Measurements from ENCODE around the gene SGSM2. TPM values are rescaled to one million over a fixed set of nuclear protein-coding genes. Genes with fewer than 3 reads are reported as not detected.

SGSM2 gene
- total and polyA plus RNA-seq, 2 donors: 37.6 to 61.1 TPM

- WGBS: 89% methylated on average over 11 of the region's 11 CpGs
- no peak overlapping the region for H3K4me3 ChIP-seq (ENCODE audit: low read depth, low read length)
- no peak for DNase-seq (ENCODE audit: extremely low spot score)
- H3K36me3 ChIP-seq (ENCODE audit: insufficient read depth): peaks cover 1% of the 10 kb centered on the region
- H3K27ac ChIP-seq (ENCODE audit: low read depth): no peak overlapping the region
- H3K4me1 ChIP-seq (ENCODE audit: insufficient read depth): no peaks in the 10 kb centered on the region
These were observed 41.6 kb downstream of the SGSM2 start for GRCh38 chr17:2378905-2379304.

DNA sequence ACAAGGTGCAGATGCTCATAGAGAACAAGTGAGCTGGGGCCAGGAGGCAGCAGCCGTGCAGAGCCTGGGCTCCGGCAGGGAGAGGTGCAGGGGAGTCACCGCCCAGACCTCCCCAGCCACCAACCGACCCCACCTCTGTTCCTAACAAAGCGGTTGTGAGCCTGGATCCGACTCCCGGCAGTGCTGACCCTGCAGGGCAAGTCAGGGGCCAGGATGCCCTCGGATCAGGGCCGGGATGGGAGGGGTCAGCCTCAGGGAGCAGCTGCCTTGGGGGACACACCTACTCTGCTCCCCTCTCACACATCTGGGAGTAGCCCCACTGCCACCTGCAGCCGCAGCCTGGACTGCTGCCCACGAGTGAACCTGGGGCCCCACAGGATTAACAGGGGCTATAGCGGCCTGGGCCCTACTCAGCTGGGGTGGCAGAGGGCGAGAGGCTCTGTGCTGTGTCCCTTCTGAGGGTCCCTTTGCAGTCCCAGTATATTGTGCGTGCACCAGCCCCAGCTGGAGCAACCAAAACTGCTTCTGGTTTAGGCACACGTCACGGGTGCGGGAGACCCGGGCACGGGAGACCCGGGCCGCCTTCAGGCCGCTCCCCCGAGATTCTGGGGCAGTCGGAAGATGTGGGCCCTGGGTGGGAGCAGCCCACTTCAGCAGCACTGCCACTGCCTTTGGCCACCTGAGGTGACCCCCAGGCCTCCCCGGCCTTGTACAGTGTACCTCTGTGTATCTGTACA is 42.4 kb downstream of the SGSM2 start:
- 86% methylated on average over 25 of the region's 25 CpGs for WGBS
- Histone ChIP-seq H3K4me3 (ENCODE audit: low read depth, low read length) (no peak overlapping the region), H3K4me1 (ENCODE audit: insufficient read depth) (no peaks in the 10 kb centered on the region), H3K36me3 (ENCODE audit: insufficient read depth) (peaks cover 1% of the 10 kb centered on the region), H3K27ac (ENCODE audit: low read depth) (no peak overlapping the region)
- DNase-seq (ENCODE audit: extremely low spot score): no peak

DNA sequence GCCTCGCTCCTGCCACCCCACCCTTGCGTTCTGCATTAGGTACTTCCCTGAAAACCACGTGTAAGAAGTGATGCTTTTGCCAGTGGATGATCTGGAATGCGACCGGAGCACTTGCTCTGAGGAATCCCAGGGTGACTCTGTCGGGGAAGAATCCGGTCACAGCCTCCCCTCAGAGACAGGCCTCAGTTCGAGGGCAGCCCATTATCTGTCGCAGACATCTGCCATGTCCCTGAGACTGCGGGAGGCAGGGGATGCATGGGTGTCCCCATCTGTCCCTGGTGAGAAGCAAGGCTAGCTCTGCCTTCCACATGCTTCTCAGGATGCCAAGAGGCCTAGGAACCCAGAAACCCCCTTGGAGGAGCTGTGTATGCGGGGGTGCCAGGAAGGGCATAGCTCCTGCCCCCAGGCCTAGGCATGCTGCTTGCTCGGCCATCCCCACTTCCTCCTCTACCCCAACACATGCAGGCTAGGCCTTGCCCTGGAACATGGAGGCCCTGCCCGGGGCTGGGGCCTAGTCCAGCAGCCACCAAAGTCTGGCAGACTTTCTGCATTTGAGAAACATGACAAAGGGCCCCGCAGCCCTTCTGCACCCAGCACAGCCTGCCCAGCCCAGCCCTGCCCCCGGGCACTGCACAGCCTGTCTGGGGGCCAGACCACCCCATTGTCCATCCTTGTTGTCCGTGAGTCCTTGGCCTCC is 43.1 kb downstream of the SGSM2 start:
- Histone ChIP-seq H3K4me3 (ENCODE audit: low read depth, low read length) (no peak overlapping the region), H3K4me1 (ENCODE audit: insufficient read depth) (no peaks in the 10 kb centered on the region), H3K27ac (ENCODE audit: low read depth) (no peak overlapping the region), H3K36me3 (ENCODE audit: insufficient read depth) (peaks cover 1% of the 10 kb centered on the region)
- DNase-seq (ENCODE audit: extremely low spot score): no peak
- 77% methylated on average over 16 of the region's 16 CpGs for WGBS

DNA sequence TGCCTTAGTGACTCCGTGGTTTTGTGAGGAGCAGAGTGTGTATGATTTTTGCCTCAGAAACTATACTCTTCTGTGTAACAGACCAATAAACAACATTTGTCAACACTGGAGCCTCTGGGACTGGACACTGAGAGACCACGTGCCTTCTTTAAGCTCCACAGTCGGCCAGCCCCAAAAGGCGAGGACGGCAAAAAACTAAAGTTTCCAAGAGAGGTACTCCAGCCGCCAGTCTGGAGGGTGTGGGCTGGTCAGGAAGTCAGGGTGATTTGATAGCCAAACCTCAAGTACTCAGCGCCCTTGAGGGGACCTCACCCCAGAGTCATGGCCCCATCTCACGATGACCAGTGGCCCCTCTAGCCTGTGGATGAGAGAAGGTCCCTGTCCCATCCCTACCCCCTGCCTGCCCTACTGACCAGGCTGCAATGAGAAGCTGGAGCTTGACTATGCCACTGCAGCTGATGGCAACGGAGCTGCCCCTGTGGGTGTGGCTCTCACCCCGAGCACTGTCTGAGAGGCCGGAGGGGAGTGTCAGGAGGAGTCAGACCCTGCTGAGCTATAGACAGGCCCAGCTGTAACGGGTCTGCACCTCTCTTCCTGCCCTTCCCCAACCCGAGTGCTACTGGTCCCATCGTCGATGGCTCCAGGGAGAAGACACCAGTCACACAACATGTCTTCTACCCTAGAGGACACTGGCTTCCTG is 43.8 kb downstream of the SGSM2 start:
- no peaks in the 10 kb centered on the region for H3K4me1 ChIP-seq (ENCODE audit: insufficient read depth)
- WGBS: 70% methylated on average over 15 of the region's 15 CpGs
- H3K27ac ChIP-seq (ENCODE audit: low read depth): no peak overlapping the region
- H3K36me3 ChIP-seq (ENCODE audit: insufficient read depth): peaks cover 1% of the 10 kb centered on the region
- H3K4me3 ChIP-seq (ENCODE audit: low read depth, low read length): no peak overlapping the region
- DNase-seq (ENCODE audit: extremely low spot score): no peak

- Histone ChIP-seq H3K36me3 (ENCODE audit: insufficient read depth) (peaks cover 2% of the 10 kb centered on the region), H3K4me1 (ENCODE audit: insufficient read depth) (no peaks in the 10 kb centered on the region), H3K4me3 (ENCODE audit: low read depth, low read length) (no peak overlapping the region), H3K27ac (ENCODE audit: low read depth) (no peak overlapping the region)
- no peak for DNase-seq (ENCODE audit: extremely low spot score)
- WGBS: 54% methylated on average over 11 of the region's 11 CpGs
These were observed 46.4 kb downstream of the SGSM2 start for GRCh38 chr17:2383628-2384167.

DNA sequence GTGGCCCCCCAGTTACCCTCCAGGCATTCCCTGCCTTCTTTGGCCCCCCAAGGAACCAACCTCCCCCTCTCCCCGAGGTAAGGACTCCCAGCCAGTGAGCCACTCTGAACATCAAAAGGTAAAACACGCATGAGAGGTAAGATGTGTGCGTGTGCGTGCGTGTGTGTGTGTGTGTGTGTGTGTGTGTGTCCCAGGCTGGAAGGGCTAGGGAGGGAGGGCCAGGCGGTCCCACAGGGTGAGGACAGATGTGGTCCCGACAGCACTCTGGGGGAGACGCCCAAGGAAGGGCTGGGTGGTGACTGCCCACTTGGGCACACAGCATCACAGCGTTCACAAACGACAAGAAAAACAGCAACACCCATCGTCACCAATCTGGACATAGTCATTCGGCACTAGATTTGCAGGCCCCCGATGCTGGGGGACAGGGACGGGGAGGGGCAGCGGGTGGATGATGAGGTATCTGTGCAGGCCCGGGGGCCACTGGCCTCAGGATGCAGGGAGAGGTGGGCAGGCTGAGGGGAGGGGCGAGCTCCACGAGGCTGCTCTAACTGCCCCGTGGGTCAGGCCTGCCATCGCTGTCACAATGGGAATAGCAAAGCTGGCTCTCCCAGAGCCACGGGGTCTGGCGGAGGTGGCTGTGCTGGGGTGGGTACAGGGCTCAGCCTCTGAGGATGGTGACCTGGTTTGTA is 47.3 kb downstream of the SGSM2 start:
- no peaks in the 10 kb centered on the region for H3K4me1 ChIP-seq (ENCODE audit: insufficient read depth)
- DNase-seq (ENCODE audit: extremely low spot score): no peak
- no peak overlapping the region for H3K27ac ChIP-seq (ENCODE audit: low read depth)
- 62% methylated on average over 22 of the region's 22 CpGs for WGBS
- H3K4me3 ChIP-seq (ENCODE audit: low read depth, low read length): no peak overlapping the region
- H3K36me3 ChIP-seq (ENCODE audit: insufficient read depth): peaks cover 2% of the 10 kb centered on the region

DNA sequence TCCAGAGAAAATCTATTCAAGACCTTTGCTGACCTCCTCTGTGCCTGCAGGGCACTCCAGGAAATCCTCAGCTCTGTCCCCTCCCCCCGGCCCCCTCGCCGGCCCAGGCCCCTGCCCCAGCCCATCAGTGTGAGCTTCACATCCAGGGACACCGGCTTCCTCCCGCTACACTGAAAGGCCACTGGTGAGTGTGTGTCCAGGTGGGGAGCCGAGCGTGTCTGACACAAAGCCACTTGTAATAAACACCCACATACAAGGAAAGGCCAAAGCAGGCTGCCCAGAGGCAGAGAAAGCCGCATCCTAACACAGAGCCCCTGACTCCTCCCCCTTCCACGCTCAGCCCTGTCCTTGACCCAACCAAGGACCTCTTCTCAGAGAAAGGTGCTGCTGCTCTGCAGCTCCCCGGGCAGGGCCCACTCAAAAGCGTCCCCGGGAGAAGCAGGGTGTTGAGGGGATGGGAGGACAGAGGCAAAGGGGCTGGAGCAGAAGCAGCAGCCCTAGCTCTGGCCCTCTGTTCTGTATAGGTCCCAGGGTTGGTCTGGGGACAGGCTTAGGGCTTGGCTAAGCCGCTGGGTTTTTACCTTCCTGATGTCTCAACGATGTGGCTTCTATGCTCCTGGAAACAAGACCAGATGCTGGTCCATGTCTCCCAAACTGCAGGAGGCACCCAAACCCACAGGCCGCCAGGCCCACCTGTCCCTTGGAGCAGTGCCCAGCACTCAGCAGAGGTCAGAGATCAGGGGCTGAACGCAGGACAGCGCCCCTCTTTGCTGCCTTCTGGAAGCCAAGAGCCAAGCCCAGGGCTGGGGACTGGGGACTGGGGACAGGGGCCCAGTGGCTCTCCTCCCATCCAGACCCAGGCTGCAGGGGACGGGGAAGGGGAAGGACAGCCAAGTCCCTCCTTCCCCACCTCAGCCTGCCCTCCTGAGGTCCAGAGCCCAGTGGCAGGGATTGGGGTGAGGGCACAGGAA is 48.2 kb downstream of the SGSM2 start:
- H3K4me1 ChIP-seq (ENCODE audit: insufficient read depth): no peaks in the 10 kb centered on the region
- DNase-seq (ENCODE audit: extremely low spot score): no peak
- no peak overlapping the region for H3K27ac ChIP-seq (ENCODE audit: low read depth)

DNA sequence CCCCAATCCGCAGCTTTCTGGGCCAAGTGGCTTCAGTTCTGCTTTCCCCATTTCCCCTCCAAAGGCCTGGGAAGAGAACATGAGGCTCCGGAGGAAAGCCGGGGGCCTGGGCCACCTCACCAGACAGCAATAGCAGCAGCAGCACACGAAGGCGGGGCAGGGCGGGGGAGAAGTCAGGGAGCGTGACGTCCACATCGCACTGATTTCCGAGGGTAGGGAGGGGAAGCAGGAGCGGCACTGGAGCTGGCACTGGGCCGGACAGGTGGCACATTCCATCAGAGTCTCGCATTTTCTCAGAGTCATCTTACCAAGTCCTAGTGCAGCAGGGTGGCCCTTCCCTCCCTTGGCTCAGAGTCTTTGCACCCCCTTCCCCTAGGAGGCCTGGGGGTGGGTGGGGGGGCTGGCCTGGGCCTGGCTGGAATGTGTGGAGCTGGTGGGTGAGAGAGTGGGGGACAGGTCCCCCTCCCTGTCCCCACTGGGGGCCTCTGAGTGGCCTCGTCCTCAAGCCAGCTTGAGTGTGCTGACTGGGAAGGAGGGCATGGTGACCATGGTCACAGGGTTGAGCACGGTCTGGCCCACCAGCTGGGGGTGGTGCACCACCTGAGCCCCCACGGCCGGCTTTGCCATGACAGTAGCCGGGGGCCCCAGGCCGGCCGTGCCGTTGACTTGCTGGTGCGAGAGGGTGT is 49.2 kb downstream of the SGSM2 start:
- no peaks in the 10 kb centered on the region for H3K4me1 ChIP-seq (ENCODE audit: insufficient read depth)
- H3K27ac ChIP-seq (ENCODE audit: low read depth): no peak overlapping the region
- H3K36me3 ChIP-seq (ENCODE audit: insufficient read depth): peaks cover 2% of the 10 kb centered on the region
- no peak overlapping the region for H3K4me3 ChIP-seq (ENCODE audit: low read depth, low read length)
- WGBS: 83% methylated on average over 22 of the region's 22 CpGs
- DNase-seq (ENCODE audit: extremely low spot score): no peak

More for the DNA sequence above, 48.2 kb downstream of the SGSM2 start:
- 69% methylated on average over 18 of the region's 18 CpGs for WGBS
- peaks cover 2% of the 10 kb centered on the region for H3K36me3 ChIP-seq (ENCODE audit: insufficient read depth)
- H3K4me3 ChIP-seq (ENCODE audit: low read depth, low read length): no peak overlapping the region

- H3K4me1 ChIP-seq (ENCODE audit: insufficient read depth): no peaks in the 10 kb centered on the region
- WGBS: 92% methylated on average over 41 of the region's 41 CpGs
These were observed 50.1 kb downstream of the SGSM2 start for GRCh38 chr17:2387086-2388019.

GRCh38 chr17:2388020-2388682 is 50.9 kb downstream of the SGSM2 start:
- DNase-seq (ENCODE audit: extremely low spot score): no peak
- WGBS: 87% methylated on average over 21 of the region's 21 CpGs
- no peak overlapping the region for H3K27ac ChIP-seq (ENCODE audit: low read depth)
- no peak overlapping the region for H3K4me3 ChIP-seq (ENCODE audit: low read depth, low read length)
- peaks cover 2% of the 10 kb centered on the region for H3K36me3 ChIP-seq (ENCODE audit: insufficient read depth)
- H3K4me1 ChIP-seq (ENCODE audit: insufficient read depth): no peaks in the 10 kb centered on the region

More at GRCh38 chr17:2387086-2388019, 50.1 kb downstream of the SGSM2 start:
- Histone ChIP-seq H3K27ac (ENCODE audit: low read depth) (no peak overlapping the region), H3K4me3 (ENCODE audit: low read depth, low read length) (no peak overlapping the region), H3K36me3 (ENCODE audit: insufficient read depth) (peaks cover 2% of the 10 kb centered on the region)
- DNase-seq (ENCODE audit: extremely low spot score): no peak

DNA sequence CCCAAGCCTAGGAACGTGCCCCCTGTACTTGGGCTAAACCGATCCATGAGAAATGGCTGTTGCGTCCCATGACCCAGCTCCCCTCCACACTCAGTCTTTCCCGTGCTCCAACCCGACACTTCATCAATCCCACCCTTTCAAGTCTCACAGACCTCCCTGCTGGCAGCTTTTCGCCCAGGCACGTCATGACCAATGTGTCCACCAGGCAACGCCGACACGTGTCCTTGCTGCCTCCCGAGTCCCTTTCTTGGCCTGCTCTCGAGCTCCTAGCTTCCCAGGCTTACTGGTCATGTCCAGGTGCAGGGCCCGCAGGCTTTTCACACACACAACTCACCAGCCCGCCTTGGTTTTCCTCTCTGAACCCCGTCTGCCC is 51.4 kb downstream of the SGSM2 start:
- Histone ChIP-seq H3K27ac (ENCODE audit: low read depth) (no peak overlapping the region), H3K4me3 (ENCODE audit: low read depth, low read length) (no peak overlapping the region), H3K4me1 (ENCODE audit: insufficient read depth) (no peaks in the 10 kb centered on the region), H3K36me3 (ENCODE audit: insufficient read depth) (peaks cover 2% of the 10 kb centered on the region)
- WGBS: 87% methylated on average over 15 of the region's 15 CpGs
- DNase-seq (ENCODE audit: extremely low spot score): no peak

Data from urinary bladder (tissue), 4 donors.